HG03432 (cell line): ENCODE measurements around the gene LRCH4.

Source experiments
- ATAC-seq: cut with Tn5 transposase; IDR thresholded peaks from one replicate; pipeline ENCODE4 v1.9.1; 2021; ENCODE audit warnings: mild to moderate bottlenecking, moderate library complexity; ENCODE audit not compliant: unreplicated experiment

Gene LRCH4, protein sequence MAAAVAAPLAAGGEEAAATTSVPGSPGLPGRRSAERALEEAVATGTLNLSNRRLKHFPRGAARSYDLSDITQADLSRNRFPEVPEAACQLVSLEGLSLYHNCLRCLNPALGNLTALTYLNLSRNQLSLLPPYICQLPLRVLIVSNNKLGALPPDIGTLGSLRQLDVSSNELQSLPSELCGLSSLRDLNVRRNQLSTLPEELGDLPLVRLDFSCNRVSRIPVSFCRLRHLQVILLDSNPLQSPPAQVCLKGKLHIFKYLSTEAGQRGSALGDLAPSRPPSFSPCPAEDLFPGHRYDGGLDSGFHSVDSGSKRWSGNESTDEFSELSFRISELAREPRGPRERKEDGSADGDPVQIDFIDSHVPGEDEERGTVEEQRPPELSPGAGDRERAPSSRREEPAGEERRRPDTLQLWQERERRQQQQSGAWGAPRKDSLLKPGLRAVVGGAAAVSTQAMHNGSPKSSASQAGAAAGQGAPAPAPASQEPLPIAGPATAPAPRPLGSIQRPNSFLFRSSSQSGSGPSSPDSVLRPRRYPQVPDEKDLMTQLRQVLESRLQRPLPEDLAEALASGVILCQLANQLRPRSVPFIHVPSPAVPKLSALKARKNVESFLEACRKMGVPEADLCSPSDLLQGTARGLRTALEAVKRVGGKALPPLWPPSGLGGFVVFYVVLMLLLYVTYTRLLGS

DNA sequence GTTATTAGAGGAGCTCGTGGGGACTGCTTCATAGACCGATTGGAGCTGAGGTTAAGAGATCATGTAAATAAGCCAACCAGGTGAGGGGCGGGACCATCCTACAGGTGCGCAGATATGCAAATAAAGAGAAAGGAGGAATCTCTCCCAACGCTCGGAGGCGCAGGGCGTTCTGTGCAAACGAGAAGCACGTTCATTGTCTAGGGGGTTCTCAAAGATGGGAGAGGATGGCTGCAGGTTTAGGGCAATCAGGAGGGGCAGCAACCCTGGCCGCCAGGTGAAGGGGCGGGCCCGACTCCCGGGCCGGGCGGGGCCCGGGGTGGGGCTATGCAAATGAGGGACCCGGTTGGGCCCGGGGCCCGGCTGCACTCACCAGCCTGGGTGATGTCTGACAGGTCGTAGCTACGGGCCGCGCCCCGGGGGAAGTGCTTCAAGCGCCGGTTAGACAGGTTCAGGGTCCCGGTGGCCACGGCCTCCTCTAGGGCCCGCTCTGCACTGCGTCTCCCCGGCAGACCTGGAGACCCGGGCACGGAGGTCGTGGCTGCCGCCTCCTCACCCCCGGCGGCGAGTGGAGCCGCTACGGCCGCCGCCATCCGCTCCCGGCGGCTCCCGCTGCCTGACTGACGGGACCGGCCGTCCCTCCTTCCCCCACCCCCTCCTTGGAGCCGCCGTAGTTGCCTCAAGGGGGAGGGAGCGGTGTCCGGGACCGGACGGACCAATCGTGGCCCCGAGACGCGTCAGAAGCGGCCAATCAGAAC, at the start of gene LRCH4:
Gene LRCH4 (minus strand): TSS at position 619 of the 755 bp plus-strand sequence. CDS start 29 bp downstream, at position 590.
- ATAC-seq = peak; percentile 28

DNA sequence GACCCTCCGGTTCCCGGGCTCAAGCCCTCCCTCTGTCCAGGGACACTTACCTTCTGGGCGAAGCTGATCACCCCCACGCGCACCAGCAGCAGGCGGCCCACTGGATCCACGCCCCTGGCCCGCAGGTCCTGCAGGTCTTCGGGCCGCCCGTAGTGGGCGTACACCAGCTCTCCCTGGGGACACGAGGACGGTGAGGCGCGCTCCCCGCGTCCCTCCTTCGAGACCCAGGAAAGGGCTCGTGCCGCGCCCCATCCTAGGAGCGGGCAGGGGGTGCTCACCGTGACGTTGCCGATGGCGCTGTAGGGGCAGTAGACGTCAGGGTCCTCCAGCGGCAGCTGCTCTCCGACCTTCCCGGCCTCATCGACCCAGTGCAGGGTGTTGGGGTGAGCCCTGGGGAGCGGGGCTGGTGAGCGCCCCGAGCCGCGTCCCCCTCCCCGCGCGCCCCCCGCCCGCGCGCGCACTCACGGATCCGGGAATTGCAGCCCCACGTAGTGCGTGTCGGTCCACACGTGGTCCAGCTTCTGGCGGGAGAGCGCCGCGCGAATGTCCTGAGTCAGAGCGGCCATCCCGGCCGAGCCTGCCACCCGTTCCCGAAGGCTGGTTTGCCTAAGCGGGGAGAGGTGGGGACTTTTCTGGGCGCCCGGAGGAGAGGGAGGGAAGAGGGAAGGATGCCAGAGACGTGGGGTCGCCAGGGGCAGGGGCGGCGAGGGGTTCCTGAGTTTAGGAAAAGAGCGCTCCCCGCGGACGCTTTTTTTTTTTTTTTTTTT, 47.2 kb upstream of the LRCH4 start:
- ATAC-seq = peak; percentile 61

DNA sequence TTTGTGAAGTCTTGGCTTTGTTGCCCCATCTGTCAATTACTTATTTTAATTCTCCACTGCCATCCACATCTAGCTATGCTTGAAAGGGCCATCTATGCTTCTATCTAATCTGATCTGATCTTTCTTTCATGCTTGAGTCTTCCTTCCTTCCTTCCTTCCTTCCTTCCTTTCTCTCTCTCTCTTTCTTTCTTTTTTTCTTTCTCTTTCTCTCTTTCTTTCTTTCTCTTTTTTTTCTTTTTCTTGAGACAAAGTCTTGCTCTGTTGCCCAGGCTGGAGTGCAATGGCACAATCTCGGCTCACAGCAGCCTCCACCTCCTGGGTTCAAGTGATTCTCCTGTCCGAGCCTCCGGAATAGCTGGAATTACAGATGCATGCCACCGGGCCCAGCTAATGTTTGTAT, 44.1 kb upstream of the LRCH4 start:
- ATAC-seq = no peak

DNA sequence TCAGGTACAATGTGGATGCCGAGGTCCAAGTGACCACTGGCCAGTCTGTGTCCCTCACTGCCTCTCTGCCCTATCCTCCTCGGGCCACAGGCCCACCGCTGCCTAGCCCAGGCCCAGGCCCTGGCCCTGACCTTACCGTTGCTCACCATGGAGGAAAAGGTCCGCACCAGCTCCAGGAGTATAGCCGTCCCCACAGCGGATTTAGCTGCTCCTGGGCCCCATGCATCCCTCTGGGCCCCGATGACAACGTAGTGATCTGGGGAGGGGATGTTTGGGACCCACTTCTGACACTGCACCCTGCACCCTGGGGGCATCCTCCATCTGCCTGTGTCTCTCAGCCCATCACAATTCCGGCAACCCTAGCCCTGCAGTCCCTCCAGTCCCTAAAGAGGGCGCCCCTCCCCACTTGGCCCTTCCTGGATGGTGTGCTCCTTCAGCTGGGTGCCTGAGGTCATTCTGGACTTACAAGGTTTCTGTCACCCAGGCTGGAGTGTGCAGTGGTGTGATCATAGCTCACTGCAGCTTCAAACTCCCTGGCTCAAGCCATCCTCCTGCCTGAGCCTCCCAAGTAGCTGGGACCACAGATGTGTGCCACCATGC, 43.3 kb upstream of the LRCH4 start:
- ATAC-seq = no peak

DNA sequence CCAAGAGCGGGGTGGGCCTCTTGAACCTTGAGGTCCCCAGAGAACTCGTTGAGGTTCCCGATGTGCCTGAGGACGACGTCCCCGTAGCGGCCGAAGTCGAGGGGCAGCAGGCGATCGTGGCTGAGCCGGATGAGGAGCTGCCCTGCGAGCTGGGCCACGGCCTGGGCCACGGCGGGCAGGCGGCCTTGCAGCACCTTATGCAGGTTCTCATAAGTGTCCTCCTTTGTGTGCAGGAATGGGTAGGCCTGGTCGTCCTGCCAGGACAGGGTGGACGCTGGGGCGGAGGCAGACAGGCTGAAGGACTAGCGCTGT, 41.3 kb upstream of the LRCH4 start:
- no peak for ATAC-seq

DNA sequence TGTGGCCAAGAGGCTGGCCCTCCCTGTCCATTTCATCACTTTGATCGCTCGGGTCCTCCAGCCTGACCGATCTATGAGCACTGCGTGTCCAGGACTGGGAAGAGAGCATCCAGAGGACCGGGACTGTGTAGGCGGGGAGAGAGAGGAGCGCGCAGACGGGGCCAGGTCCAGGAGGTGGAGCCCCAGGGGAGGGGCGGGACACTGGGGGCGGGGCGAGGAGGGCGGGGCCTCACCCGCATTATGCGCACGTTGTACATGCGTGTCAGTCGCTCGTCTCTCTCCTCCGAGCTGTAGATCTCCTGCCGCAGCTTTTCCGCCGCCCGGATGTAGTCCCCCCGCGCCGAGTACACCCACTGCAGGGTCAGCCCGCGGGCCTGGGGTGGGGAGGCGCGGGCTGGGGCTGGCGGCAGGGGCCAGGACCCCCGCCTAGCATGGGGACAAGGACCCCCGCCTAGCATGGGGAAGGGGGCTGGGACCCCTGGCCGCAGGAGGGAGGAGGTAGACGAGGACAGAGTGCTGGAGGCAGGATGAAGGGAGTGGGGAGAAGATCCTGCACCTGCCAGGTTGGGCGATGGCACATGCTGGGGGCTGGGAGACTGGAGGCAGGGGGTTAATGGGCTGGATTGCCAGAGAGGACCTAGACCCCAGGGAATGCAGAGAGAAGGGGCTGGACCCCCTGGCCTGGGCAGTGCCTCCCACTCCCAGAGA, 40.8 kb upstream of the LRCH4 start:
- ATAC-seq = peak; percentile 91

DNA sequence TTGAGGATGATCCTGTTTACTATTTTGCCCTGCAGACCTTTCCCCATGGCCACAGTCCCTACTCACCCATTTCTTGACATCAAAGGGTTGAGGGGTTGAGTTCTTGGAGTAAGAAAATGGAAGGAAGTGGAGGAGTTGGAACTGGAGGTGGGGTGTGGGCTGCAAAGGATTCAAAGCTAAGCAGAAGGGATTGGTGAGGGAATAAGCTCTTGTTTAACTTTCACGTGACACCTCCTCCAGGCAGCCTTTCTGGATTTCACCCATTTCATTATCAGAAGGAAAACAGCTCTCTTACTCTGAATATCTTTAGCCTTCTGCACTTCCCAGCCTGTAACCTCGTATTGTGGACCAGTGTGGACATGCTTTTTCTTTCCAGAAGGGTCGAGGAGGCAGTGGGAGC, 40.1 kb upstream of the LRCH4 start:
- ATAC-seq = no peak

DNA sequence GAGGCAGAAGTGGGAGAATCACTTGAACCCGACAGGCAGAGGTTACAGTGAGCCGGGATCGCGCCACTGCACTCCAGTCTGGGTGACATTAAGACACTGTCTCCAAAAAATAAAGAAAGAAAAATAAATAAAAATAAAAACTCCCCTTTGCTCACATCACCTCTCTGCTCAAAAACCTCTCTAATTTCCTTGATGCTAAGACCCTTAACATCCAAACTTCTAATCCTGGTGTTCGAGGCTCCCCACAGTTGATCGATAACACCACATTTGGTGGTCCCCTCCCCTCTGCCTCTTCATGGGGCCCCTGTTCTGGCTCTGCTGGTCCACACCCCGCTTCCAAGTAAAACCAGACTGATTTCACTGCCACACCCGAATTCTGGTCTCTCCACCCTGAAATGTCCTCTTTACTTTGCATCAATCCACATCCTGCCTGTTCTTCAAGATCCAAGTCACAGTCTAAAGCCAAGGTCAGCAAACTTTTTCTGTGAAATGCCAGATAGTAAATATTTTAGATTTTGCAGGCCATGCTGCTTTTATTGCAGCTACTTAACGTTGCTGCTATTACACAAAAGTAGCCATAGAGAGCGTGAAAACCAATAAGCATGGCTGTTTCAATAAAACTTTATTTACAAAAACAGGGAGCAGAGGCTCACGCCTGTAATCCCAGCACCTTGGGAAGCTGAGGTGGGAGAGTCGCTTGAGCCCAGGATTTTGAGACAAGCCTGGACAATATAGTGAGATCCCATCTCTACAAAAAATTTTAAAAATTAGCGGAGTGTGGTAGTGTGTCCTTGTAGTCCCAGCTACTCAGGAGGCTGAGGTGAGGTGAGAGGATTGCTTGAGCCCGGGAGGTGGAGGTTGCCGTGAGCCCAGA, 38.3 kb upstream of the LRCH4 start:
- no peak for ATAC-seq

DNA sequence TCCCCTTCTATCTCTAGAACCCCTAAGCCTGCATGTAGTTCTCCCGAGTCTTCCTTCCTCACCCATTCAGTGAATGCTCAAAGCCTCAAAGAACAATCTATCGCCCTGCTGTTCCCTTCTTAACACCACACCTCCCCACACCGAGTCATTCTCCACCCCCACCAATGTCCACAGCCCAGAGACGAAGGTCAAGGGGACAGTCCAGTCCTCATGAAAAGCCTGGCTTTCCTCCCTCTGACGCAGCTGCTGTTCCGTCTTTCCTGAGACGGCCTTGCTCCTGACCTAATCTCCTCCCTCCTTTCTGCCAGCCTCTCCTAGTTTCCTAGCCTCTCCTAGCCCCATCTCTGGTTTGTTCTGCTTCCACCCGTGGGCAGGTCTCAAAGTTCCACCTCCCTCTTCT, 35.6 kb upstream of the LRCH4 start:
- ATAC-seq = no peak

DNA sequence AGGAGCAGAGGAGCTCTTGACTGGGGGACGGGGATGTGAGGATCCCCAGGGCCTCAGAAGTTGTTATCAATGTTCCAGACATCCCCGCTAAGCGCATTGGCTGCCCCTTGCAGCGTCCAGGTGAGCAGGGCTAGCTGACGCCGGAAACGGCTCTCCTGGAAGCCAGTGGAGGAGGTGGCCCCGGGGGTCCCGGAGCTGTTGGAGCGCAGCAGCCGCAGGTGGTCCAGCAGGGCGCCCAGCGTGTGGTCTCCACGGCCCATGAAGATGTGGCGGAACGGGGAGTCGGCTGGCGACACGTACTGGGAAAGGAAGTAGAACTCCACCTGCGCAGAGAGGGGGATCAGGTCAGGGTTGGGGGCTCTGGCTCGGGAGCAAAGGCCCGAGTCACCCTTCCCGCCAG, 34.9 kb upstream of the LRCH4 start:
- no peak for ATAC-seq

DNA sequence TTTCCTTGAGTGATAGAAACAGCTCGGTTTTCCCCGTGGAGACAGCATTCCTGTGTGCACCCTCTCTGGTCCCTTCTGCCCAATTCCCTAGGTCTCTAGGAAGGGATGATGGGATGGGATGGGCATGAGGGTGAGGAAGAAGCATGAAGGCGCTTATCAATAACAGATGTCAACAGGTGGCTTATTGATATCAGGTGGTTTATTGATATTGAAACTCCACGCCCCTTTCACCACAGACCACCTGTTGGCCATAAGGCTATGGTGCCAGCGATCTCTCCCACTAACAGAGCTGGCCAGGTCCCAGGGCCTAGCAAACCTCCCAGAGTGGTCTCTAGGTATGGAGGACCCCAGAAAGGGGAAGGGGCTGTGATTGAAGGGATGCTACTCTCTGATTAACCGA, 34.3 kb upstream of the LRCH4 start:
- ATAC-seq = no peak

DNA sequence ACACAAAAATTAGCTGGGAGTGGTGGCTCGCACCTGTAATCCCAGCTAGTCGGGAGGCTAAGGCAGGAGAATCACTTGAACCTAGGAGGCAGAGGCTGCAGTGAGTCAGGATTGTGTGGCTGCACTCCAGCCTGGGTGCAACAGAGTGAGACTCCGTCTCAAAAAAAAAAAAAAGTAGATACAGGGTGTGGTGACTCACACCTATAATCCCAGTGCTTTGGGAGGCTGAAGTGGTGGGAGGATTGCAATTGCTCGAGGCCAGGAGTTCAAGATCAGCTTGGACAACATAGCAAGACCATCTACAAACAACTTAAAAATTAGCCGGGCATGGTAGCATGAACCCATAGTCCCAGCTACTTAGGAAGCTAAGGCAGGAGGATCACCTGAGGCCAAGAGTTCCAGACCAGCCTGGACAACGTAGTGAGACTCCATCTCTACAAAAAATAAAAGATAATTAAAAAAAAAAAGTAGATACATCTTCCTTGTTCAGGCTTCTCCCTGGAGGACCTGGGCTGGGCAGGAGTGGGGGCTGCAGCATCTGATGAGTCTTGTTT, 28.5 kb upstream of the LRCH4 start:
- ATAC-seq = no peak

DNA sequence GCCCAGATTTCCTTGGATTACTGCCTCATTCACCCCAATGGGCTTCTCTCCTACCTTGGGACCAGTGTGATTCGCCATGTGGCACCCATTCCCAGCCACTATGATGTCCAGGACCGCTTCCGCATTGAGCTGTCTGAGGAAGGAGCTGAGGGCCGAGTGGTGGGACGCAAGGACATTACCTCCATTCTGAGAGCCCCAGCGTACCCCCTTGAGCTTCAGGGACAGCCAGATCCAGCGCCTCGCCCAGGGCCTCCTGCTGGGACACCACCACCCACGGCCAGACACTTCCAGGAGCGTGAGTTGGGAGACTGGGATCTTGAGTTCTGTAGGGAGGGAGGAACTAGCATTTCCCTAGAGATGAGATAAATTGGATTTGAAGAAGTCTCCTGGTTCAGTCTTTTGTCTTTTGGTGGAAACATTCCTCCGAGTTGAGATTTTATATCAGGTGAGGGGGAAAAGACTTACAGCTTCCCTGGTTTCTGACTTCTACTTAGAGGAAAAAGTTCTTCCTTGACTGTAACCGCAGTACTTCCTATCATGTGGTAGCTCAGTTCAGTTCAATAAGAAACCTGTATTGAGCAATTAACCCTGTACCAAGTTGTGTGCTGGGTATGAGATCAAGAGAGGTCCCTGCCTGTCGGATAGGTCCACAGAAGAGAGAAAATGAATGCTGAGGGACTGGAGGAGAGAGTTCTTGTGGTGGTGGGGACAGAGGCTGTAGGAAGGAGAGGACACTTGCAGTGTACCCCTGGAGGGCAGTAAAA, 27.7 kb upstream of the LRCH4 start:
- no peak for ATAC-seq

DNA sequence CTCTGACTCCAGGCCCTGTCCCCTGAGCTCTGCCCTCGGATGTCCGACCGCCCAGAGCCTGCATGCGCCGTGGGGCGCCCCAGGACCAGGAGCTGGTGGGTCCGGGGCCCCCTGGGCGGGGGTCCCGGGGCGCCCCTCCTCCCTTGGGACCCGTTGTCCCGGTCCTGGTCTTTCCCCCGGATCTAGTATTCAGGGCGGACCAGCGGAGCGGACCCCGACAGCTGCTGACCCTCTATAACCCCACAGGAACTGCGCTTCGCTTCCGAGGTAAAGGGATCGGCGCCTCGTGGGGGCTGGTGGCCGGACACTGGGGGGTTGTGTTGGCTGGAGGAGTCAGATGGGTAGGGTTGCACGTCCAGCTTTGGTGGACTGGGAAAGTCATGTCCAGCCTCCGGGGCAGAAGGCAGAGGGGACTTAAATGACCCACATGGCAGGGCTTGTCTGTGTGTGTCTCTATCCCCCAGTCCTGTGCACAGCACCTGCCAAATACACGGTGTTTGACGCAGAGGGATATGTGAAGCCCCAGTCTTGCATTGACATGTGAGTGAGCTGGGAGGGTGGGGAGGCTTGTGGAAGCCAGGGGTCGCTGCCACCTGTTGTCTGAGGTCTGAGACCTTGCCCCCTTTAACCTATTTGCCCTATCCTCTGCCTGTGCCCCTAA, 26.9 kb upstream of the LRCH4 start:
- no peak for ATAC-seq

DNA sequence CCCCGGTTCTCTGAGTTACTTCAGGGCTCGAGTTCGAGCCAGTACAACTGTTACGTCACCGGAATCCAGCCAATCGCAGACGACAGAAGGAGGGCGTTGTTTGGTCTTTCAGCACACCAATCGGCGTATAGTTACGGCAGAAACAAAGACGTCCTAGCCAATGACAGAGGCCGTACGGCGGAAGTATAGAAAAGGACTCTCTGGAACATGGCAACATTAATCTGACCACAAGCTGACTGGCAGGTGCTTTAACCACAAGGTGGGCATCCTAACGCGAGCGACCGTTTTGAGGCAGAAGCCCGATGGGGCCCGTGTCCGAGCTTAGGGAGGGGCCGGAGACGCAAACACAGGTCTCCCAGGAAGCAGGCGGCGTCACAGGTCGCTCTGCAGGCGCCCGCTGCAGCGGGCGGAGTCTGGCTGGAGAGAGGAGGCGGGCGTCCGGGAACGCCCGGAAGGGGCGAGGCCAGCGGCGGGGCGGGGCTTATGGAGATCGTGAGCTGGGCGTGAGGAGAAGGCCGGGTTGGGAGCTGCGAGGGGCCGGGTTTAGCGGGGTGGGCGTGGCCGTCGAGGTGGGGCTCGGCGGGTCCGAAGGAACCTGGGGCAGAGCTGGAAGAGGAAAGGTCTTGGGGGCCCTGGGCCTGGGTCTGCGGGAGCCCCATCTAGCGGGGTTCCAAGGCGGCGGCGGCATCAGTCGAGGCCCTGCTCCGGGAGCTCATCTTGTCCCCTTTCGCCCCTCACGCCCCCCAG, 26.2 kb upstream of the LRCH4 start, which contains the start of gene MOSPD3:
Gene MOSPD3 (plus strand): TSS at position 558 of the 747 bp plus-strand sequence. CDS start 252 bp downstream, outside the sequence.
- ATAC-seq = peak; percentile 92

DNA sequence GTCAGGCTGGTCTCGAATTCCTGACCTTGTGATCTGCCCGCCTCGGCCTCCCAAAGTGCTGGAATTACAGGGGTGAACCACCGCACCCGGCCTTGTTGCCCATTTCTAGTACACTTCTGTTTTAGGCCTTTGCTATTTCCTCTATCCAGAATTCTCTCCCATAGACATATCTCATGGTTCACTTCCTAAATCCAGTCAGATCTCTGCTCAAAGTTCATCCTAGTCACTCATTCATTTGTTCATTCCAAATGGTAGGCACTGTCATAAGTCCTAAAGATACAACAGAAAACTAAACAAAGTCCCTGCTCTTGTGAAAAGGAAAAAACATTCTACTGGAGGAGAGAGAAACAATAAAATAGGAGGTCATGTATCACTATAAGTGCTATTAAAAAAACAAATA, 24.0 kb upstream of the LRCH4 start:
- no peak for ATAC-seq

DNA sequence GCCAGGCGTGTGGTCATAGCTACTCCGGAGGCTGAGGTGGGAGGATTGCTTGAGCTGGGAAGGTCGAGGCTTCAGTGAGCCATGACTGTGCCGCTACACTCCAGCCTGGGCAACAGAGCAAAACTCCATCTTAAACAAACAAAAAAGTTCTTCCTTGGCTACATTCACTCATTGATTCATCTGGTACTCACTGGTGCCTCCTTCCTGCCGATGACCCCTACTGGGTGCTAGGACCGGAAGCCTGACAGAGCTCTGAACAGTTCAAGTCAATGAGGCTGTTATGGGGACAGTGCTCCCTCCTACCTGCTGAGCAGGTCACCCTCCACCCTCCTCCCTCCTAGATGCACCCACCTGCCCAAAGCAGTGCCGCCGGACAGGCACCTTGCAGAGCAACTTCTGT, 21.2 kb upstream of the LRCH4 start:
- ATAC-seq = no peak
